ENCODE results near the gene DCC. TPM values are rescaled to one million over a fixed set of nuclear protein-coding genes. Genes with fewer than 3 reads are reported as not detected.

Gene DCC
- total and polyA plus RNA-seq, 10 donors = 0.03 to 9.2 (median 0.91) TPM; not detected in 1

- intact Hi-C loops (cut with DNase I; ENCODE audit: low total_unique reads) = no loop called here
- Histone ChIP-seq H3K9me3 (no peaks in the 10 kb centered on the region), H3K4me1 (no peaks in the 10 kb centered on the region), H3K27ac (no peak overlapping the region), H3K4me3 (no peak overlapping the region), H3K27me3 (replicated peaks in 1 of 7) (no peaks in the 10 kb centered on the region), H3K36me3 (no peaks in the 10 kb centered on the region)
- WGBS, 5 donors = 70 to 77% (median 74%) methylated on average over 3 of the region's 3 CpGs
- no peak for TF ChIP-seq POLR2AphosphoS5 (IDR thresholded peaks at IDR 0.05)
- TF ChIP-seq CTCF (IDR thresholded peaks at IDR 0.05 in 8 of 11, conservative IDR thresholded peaks at IDR 0.05 in 3 of 11) = no peak
- no peak for TF ChIP-seq POLR2A (IDR thresholded peaks at IDR 0.05)
- no peak for DNase-seq
Measured at GRCh38 chr18:52730972-52731619, 391.1 kb downstream of the DCC start.

DNA sequence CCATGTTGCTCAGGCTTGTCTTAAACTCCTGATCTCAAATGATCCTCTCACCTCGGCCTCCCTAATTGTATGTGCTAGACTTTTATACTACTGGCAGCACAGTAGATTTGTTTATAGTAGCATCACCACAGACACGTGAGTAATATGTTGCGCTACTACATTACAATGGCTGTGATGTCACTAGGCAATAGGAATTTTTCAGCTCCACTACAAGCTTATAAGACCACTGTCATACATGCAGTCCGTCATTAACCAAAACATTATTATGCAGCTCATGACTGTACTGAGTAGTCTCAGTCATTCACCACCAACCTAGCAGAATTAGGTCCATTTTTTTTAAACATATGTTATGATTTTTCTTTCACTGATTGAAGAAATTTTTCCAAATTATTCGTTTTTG is 398.9 kb downstream of the DCC start:
- no peaks in the 10 kb centered on the region for H3K36me3 ChIP-seq
- intact Hi-C loops (cut with DNase I; ENCODE audit: low total_unique reads) = no loop called here
- no peaks in the 10 kb centered on the region for H3K9me3 ChIP-seq
- DNase-seq = no peak
- no peaks in the 10 kb centered on the region for H3K4me1 ChIP-seq
- H3K27ac ChIP-seq = no peak overlapping the region
- no peaks in the 10 kb centered on the region for H3K27me3 ChIP-seq (replicated peaks in 1 of 7)
- TF ChIP-seq POLR2A (IDR thresholded peaks at IDR 0.05) (no peak), POLR2AphosphoS5 (IDR thresholded peaks at IDR 0.05) (no peak), CTCF (IDR thresholded peaks at IDR 0.05 in 8 of 11, conservative IDR thresholded peaks at IDR 0.05 in 3 of 11) (no peak)
- 76 to 87% (median 82%) methylated on average over 5 of the region's 5 CpGs for WGBS, 5 donors
- H3K4me3 ChIP-seq = no peak overlapping the region

GRCh38 chr18:52746986-52747385 is 407.0 kb downstream of the DCC start:
- H3K36me3 ChIP-seq = no peaks in the 10 kb centered on the region
- DNase-seq = no peak
- WGBS, 5 donors = 66 to 87% (median 68%) methylated on average over 2 of the region's 2 CpGs
- H3K27ac ChIP-seq = no peak overlapping the region
- no peaks in the 10 kb centered on the region for H3K27me3 ChIP-seq (replicated peaks in 1 of 7)
- intact Hi-C loops (cut with DNase I; ENCODE audit: low total_unique reads) = no loop called here
- peaks cover 0 to 8% (median 0%) of the 10 kb centered on the region in 8 donors for H3K9me3 ChIP-seq
- TF ChIP-seq CTCF (IDR thresholded peaks at IDR 0.05 in 8 of 11, conservative IDR thresholded peaks at IDR 0.05 in 3 of 11) = no peak
- no peaks in the 10 kb centered on the region for H3K4me1 ChIP-seq
- no peak overlapping the region for H3K4me3 ChIP-seq

DNA sequence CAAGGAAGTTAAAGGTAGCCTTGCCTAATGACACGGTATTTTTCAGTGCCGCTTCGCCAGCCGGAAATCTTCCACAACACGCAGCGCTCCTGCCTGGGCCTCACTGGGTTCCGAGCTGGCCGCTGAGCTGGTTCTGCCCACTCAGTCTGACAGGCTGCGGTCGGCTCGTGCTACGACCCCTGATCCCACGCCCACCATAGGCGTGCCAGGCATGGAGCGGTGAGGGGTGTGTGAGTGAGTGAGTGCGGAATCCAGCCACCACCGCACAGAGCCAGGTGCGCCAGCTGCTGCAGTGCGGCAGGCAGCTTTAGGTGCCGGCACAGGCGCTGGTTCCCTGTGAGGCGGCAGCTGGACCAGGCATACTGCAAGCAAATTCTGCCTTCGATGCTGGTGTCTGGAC is 407.9 kb downstream of the DCC start:
- no peaks in the 10 kb centered on the region for H3K4me1 ChIP-seq
- 91 to 95% (median 91%) methylated on average over 22 to 23 of the region's 23 CpGs for WGBS, 5 donors
- H3K36me3 ChIP-seq = no peaks in the 10 kb centered on the region
- TF ChIP-seq POLR2AphosphoS5 (IDR thresholded peaks at IDR 0.05) (no peak), POLR2A (IDR thresholded peaks at IDR 0.05) (no peak), CTCF (IDR thresholded peaks at IDR 0.05 in 8 of 11, conservative IDR thresholded peaks at IDR 0.05 in 3 of 11) (no peak)
- intact Hi-C loops (cut with DNase I; ENCODE audit: low total_unique reads) = no loop called here
- peaks cover 0 to 8% (median 0%) of the 10 kb centered on the region in 8 donors for H3K9me3 ChIP-seq
- H3K27ac ChIP-seq = no peak overlapping the region
- DNase-seq = peak; percentile 69
- no peaks in the 10 kb centered on the region for H3K27me3 ChIP-seq (replicated peaks in 1 of 7)
- no peak overlapping the region for H3K4me3 ChIP-seq

All from spleen (tissue), 11 donors.